Right lobe of liver (tissue), 6 donors: ENCODE results near the gene RERE. TPM values are rescaled to one million over a fixed set of nuclear protein-coding genes. Genes with fewer than 3 reads are reported as not detected.

Experiments used
- ATAC-seq, 4 donors: fragments of 200-7000 bp; cut with Tn5 transposase; one replicate each; pipeline ENCODE4 v1.9.1; 2020; ENCODE audit warnings: mild to moderate bottlenecking in 4 of 4, moderate library complexity in 4 of 4
- DNase-seq, 3 donors: peaks; one replicate each; pipeline ENCODE4 v3.0.0-alpha.2; 2020
- H3K27ac ChIP-seq, 3 donors: fragments of 200-600 bp; one replicate each; pipeline ENCODE4 v1.8.0; 2022
- H3K27me3 ChIP-seq, 2 donors: fragments of 200-600 bp; one replicate each; pipeline ENCODE4 v1.8.0; 2022
- H3K36me3 ChIP-seq, 4 donors: fragments of 200-600 bp; sonication (generic) in 1 of 4; one replicate each; pipeline versions ENCODE4 v1.5.1 to v1.8.0; 2017 to 2022; ENCODE audit warnings: control low read depth in 1 of 4
- H3K4me1 ChIP-seq, 4 donors: fragments of 200-600 bp; sonication (generic) in 1 of 4; one replicate each; pipeline versions ENCODE4 v1.5.1 to v1.8.0; 2017 to 2022; ENCODE audit warnings: control low read depth in 1 of 4
- H3K4me3 ChIP-seq, 3 donors: fragments of 200-600 bp; one replicate each; pipeline ENCODE4 v1.8.0; 2022
- H3K9me3 ChIP-seq, 4 donors: fragments of 200-600 bp; sonication (generic) in 1 of 4; one replicate each; pipeline versions ENCODE4 v1.5.1 to v1.8.0; 2017 to 2022; ENCODE audit warnings: control low read depth in 1 of 4
- POLR2A ChIP-seq: fragments of 450-650 bp; IDR thresholded peaks from one replicate; pipeline ENCODE4 v1.6.1; 2017; ENCODE audit warnings: antibody characterized with exemption, mild to moderate bottlenecking
- WGBS: methylation state at CpG from one replicate; pipeline ENCODE4 v1.1.6; 2018; ENCODE audit warnings: low coverage, low lambda C conversion rate; ENCODE audit not compliant: insufficient coverage; ENCODE audit errors: missing lambda C conversion rate; 5-methylcytosine and 5-hydroxymethylcytosine counted together
- intact Hi-C, 2 donors: fragments of 100-400 bp; cut with DNase I; formaldehyde crosslinking; loops; one replicate each; pipeline versions ENCODE4 v1.11.2 to v1.14.1; 2022
- total RNA-seq, 6 experiments: library from RNA; depleted of rRNA in 2 of 6; stranded (reverse); fragments of >200 nt in 2 of 6; fragmentation: NEBNext Ultra II Directional in 3 of 6; extraction: Animal tissue kit (Norgen Biotek cat#: 25700) in 3 of 6; gene quantifications; one replicate each; pipeline versions ENCODE4 v1.1.0 to v1.2.4, GENCODE V29; 2016 to 2023
- TF ChIP-seq, protein P1 (sequence below), 4 donors: fragments of 200-600 bp in 3 of 4; fragments of 450-650 bp in 1 of 4; IDR thresholded peaks; one replicate each; pipeline versions ENCODE4 v1.5.1 to v1.8.0; 2016 to 2022; ENCODE audit warnings: antibody characterized with exemption in 4 of 4, mild to moderate bottlenecking in 2 of 4
- donor health status: DM: no; HTN: yes; CAD: no.
- donor health status: DM: no; HTN: no; CAD: no.
- donor health status: DM: no; HTN: no; CAD: no.
- donor health status: DM: no; HTN: yes; CAD: no.
- donor health status: DM: no; HTN: yes; CAD: no.

Gene RERE
- total RNA-seq, 6 experiments from 2014 or later, result 17.5 to 38.4 (median 25.0) TPM

DNA sequence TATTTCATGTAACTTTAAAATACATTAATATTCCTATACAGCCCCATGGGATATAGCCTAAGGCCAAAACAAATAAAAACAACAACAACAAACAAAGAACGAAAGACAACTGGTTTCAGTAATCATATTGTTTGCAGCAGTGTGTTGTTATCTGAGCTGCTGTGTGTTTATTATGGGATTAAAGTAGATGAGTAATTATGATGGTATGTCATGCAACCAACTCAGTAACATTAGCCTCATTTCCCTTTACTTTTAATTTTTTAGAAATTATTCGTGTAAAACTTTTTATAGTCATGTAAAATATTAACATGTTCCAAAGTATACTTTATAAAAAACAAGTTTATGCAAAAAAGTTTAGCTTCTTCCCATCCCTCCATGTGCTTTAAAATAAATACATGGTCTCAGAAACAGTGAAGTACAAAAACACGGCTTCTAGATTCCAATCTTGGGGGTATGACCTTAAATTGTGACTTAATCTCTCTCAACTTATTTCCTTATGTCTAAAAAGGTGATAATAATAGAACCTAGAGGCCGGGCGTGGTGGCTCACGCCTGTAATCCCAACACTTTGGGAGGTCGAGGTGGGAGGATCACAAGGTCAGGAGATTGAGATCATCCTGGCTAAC lies 323.4 kb downstream of the RERE start:
- no peak overlapping the region for H3K27ac ChIP-seq
- no peaks in the 10 kb centered on the region for H3K27me3 ChIP-seq
- no peaks in the 10 kb centered on the region for H3K9me3 ChIP-seq
- intact Hi-C loops, result no loop called here
- 82% methylated on average over 7 of the region's 7 CpGs for WGBS
- peaks cover 0 to 23% (median 3%) of the 10 kb centered on the region in 4 donors for H3K36me3 ChIP-seq
- TF ChIP-seq POLR2A, result no peak
- TF ChIP-seq, protein P1, sequence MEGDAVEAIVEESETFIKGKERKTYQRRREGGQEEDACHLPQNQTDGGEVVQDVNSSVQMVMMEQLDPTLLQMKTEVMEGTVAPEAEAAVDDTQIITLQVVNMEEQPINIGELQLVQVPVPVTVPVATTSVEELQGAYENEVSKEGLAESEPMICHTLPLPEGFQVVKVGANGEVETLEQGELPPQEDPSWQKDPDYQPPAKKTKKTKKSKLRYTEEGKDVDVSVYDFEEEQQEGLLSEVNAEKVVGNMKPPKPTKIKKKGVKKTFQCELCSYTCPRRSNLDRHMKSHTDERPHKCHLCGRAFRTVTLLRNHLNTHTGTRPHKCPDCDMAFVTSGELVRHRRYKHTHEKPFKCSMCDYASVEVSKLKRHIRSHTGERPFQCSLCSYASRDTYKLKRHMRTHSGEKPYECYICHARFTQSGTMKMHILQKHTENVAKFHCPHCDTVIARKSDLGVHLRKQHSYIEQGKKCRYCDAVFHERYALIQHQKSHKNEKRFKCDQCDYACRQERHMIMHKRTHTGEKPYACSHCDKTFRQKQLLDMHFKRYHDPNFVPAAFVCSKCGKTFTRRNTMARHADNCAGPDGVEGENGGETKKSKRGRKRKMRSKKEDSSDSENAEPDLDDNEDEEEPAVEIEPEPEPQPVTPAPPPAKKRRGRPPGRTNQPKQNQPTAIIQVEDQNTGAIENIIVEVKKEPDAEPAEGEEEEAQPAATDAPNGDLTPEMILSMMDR (IDR thresholded peaks at IDR 0.05), result no peak
- peaks cover 0 to 14% (median 6%) of the 10 kb centered on the region in 4 donors for H3K4me1 ChIP-seq
- ATAC-seq (no peak), DNase-seq (no peak)
- H3K4me3 ChIP-seq, result no peak overlapping the region

- H3K27ac ChIP-seq, result no peak overlapping the region
- H3K9me3 ChIP-seq, result no peaks in the 10 kb centered on the region
- no peak for DNase-seq
- 90% methylated on average over 2 of the region's 2 CpGs for WGBS
- H3K27me3 ChIP-seq, result no peaks in the 10 kb centered on the region
- ATAC-seq, result no peak
- TF ChIP-seq, protein P1 (IDR thresholded peaks at IDR 0.05), result no peak
- no peak for TF ChIP-seq POLR2A
- no peaks in the 10 kb centered on the region for H3K36me3 ChIP-seq
- H3K4me3 ChIP-seq, result no peak overlapping the region
- intact Hi-C loops, result no loop called here
- H3K4me1 ChIP-seq, result no peaks in the 10 kb centered on the region
These were observed 330.2 kb downstream of the RERE start for GRCh38 chr1:8487249-8487648.

DNA sequence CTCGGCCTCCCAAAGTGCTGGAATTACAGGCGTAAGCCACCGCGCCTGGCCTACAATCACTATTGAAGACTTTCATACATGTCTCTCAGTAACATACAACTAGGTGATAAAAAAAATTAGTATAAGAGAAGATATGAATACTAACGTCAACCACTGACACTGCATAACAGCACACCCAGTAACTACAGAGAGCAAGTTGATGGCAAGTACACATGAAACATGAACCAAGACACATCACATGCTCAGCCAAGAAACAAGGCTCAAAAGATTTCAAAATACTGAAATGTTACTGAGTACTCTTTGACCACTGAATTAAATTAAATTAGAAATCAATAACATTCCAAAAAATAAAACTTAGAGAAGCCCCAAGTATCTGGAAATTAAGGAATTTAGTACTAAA lies 331.4 kb downstream of the RERE start:
- no peaks in the 10 kb centered on the region for H3K27me3 ChIP-seq
- no peak for ATAC-seq
- no peaks in the 10 kb centered on the region for H3K36me3 ChIP-seq
- TF ChIP-seq POLR2A, result no peak
- TF ChIP-seq, protein P1 (IDR thresholded peaks at IDR 0.05), result no peak
- no peak for DNase-seq
- no peaks in the 10 kb centered on the region for H3K4me1 ChIP-seq
- no peak overlapping the region for H3K4me3 ChIP-seq
- intact Hi-C loops, result no loop called here
- H3K27ac ChIP-seq, result no peak overlapping the region
- WGBS, result 93% methylated on average over 5 of the region's 5 CpGs
- H3K9me3 ChIP-seq, result no peaks in the 10 kb centered on the region

DNA sequence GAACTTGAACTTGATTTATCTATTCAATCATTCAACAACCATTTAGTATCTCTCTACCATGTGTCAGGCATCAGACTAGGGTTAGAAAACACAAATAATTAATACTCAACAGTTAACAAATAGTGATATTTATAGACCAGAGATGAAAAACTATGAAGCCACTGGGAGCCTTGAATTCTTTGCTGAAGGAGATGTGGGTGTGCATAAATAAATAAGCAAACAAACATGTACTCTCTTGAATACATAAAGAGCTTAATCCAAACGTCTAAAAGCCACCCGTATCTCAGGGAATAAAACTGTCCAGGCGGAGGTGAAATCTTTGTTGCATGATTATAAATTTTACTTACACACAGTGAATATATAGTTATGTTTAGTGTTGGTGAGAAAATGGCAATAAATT lies 333.9 kb downstream of the RERE start:
- DNase-seq (no peak), ATAC-seq (no peak)
- Histone ChIP-seq H3K9me3 (no peaks in the 10 kb centered on the region), H3K4me1 (no peaks in the 10 kb centered on the region), H3K27ac (no peak overlapping the region), H3K27me3 (no peaks in the 10 kb centered on the region), H3K4me3 (no peak overlapping the region), H3K36me3 (no peaks in the 10 kb centered on the region)
- TF ChIP-seq, protein P1 (IDR thresholded peaks at IDR 0.05), result no peak
- TF ChIP-seq POLR2A, result no peak
- 42% methylated on average over 3 of the region's 3 CpGs for WGBS
- intact Hi-C loops, result no loop called here
